ENCODE measurements around the gene RREB1.

The RREB1 gene

DNA sequence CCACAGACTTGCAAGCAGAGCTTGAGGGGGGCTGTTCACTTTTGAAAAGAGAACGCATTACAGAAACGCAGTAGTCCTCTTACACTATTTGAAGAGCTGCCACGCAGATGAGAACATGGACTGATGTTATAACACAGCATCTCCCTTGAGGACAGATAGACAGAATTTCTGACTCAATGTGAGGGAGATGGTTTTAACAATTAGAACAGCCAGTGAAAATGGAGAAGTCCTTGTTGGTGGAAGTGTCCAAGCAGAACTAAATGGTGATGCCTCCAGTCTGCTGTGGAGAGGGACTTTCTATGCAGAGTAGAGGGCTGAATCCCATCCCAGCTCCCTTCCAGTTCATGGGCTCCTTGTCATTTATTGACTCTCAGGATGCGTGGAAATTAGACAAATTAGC is 100.0 kb downstream of the RREB1 start:
- DNase-seq (ENCODE audit: low spot score), result no peak
- Histone ChIP-seq H3K4me3 (no peak overlapping the region), H3K27ac (no peak overlapping the region)
- TF ChIP-seq, protein P1, sequence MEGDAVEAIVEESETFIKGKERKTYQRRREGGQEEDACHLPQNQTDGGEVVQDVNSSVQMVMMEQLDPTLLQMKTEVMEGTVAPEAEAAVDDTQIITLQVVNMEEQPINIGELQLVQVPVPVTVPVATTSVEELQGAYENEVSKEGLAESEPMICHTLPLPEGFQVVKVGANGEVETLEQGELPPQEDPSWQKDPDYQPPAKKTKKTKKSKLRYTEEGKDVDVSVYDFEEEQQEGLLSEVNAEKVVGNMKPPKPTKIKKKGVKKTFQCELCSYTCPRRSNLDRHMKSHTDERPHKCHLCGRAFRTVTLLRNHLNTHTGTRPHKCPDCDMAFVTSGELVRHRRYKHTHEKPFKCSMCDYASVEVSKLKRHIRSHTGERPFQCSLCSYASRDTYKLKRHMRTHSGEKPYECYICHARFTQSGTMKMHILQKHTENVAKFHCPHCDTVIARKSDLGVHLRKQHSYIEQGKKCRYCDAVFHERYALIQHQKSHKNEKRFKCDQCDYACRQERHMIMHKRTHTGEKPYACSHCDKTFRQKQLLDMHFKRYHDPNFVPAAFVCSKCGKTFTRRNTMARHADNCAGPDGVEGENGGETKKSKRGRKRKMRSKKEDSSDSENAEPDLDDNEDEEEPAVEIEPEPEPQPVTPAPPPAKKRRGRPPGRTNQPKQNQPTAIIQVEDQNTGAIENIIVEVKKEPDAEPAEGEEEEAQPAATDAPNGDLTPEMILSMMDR (IDR thresholded peaks at IDR 0.05), result no peak

DNA sequence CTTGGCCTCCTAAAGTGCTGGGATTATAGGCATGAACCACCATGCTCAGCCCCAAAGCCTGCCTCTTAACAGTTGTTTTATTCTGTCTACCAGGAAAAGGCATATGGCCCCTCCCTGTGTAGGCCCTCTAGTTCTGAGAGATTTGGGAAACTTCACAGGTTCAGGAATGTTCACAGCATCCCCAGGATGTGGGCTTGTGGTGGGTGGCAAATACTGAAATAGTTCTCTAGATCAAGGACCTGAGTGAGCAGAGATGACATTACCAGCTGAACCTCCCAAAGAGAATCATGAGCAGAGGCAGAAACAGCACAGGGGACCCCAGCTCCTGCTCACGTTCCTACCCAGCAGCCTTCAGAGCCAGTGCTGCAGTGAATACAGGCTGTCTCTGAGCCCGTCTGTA is 105.7 kb downstream of the RREB1 start:
- no peak for DNase-seq (ENCODE audit: low spot score)
- Histone ChIP-seq H3K4me3 (no peak overlapping the region), H3K27ac (no peak overlapping the region)
- TF ChIP-seq, protein P1 (IDR thresholded peaks at IDR 0.05), result no peak

GRCh38 chr6:7214468-7214867 is 106.7 kb downstream of the RREB1 start:
- no peak overlapping the region for H3K4me3 ChIP-seq
- no peak for DNase-seq (ENCODE audit: low spot score)
- no peak overlapping the region for H3K27ac ChIP-seq
- TF ChIP-seq, protein P1 (IDR thresholded peaks at IDR 0.05), result no peak

- no peak for DNase-seq (ENCODE audit: low spot score)
- no peak overlapping the region for H3K4me3 ChIP-seq
- TF ChIP-seq, protein P1 (IDR thresholded peaks at IDR 0.05), result no peak
- H3K27ac ChIP-seq, result no peak overlapping the region
These were observed 107.4 kb downstream of the RREB1 start for GRCh38 chr6:7215131-7215530.

GRCh38 chr6:7215798-7216231 is 108.1 kb downstream of the RREB1 start:
- no peak overlapping the region for H3K27ac ChIP-seq
- DNase-seq (ENCODE audit: low spot score), result no peak
- TF ChIP-seq, protein P1 (IDR thresholded peaks at IDR 0.05), result no peak
- H3K4me3 ChIP-seq, result no peak overlapping the region

DNA sequence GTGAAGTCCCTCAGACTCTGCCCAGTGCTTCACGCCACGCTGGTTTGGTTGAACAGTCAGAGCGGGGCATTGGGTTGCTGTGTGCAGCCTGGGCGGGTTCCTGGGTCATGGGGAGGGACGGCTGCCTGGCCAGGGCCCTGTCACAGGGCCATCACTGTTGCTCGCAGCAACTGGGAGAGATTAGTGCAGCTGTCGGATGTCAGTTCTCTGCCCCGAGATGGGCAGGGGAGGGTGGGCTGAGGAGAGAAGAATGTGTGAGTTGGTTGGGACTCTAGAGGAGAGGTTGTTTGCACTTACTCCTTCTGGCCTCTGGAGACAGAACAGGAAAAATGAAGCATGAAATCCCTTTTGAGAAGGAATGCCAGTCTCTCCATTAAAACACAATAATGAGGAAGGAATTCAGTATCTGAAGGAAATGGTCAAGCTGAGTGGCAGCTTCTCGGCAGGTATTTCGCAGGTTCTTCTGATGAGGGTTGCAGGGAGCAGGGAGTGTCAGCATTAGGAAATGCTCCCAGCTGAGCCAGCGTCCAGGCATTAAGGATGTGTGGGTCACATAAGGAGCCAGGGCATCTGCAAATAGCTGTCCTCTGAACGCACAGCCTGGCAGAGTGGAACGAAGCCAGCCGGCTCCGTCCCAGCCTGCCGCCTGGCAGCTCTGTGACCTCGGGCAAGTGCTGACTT is 109.3 kb downstream of the RREB1 start:
- TF ChIP-seq, protein P1 (IDR thresholded peaks at IDR 0.05), result no peak
- DNase-seq (ENCODE audit: low spot score), result no peak
- H3K4me3 ChIP-seq, result no peak overlapping the region

GRCh38 chr6:7218406-7218988 is 110.7 kb downstream of the RREB1 start:
- H3K27ac ChIP-seq, result no peak overlapping the region
- no peak overlapping the region for H3K4me3 ChIP-seq
- TF ChIP-seq, protein P1 (IDR thresholded peaks at IDR 0.05), result no peak
- no peak for DNase-seq (ENCODE audit: low spot score)

More for the DNA sequence above, 109.3 kb downstream of the RREB1 start:
- H3K27ac ChIP-seq, result peak overlapping the region in 1 of 2 donors; percentile 42
